HepG2 (cell line): ENCODE results near the gene RPLP2. TPM values are rescaled to one million over a fixed set of nuclear protein-coding genes. Genes with fewer than 3 reads are reported as not detected.

Source experiments
- ATAC-seq: fragments of 200-7000 bp; cut with Tn5 transposase; 3 replicates; pipeline ENCODE4 v1.9.1; 2020; ENCODE audit warnings: mild to moderate bottlenecking, moderate library complexity
- BruUV-seq: library from RNA; stranded (reverse); fragments of 400-500 nt; replicated peaks from 2 replicates; lab custom pipeline; 2021; lab: Mats Ljungman, UMichigan
- CTCF ChIA-PET: fragments of 300-600 bp; formaldehyde crosslinking; extraction: SDS; loops from one replicate; lab custom pipeline; 2021; ENCODE audit warnings: low total read pairs, inconsistent platforms, low intra/inter-chr PET ratio; lab: Yijun Ruan, JAX
- POLR2A ChIA-PET: fragments of 350-600 bp; sonication (Branson Sonifier 250); formaldehyde crosslinking; loops from one replicate; lab custom pipeline; 2020; ENCODE audit warnings: antibody characterized with exemption, inconsistent platforms; lab: Yijun Ruan, JAX
- DNase-seq: peaks from one replicate; pipeline ENCODE4 v3.0.0-alpha.2; 2015; ENCODE audit warnings: low spot score
- FAIRE-seq: peaks from 3 replicates; lab custom pipeline; 2011; peaks lifted over from hg19 to GRCh38; lab: Jason Lieb, UNC
- H2AFZ ChIP-seq: one replicate; pipeline ENCODE4 v1.6.1; 2011; ENCODE audit warnings: low read length, inconsistent platforms
- H3K27ac ChIP-seq: fragments of 300-600 bp; 3 replicates; pipeline ENCODE4 v1.8.0; 2011; ENCODE audit warnings: mixed run types, mild to moderate bottlenecking, mixed read lengths, low read length, inconsistent platforms; ENCODE audit not compliant: insufficient read depth; ENCODE audit errors: extremely low read length
- H3K27me3 ChIP-seq, 2 experiments: fragments of 200-600 bp in 1 of 2; 2 replicates in 1 of 2; 3 replicates in 1 of 2; pipeline versions ENCODE4 v1.6.0 to v1.8.0; 2011; ENCODE audit warnings: low read length in 2 of 2, mild to moderate bottlenecking in 2 of 2, moderate library complexity in 2 of 2, inconsistent platforms in 1 of 2; ENCODE audit not compliant: insufficient read depth in 2 of 2, control insufficient read depth in 1 of 2
- H3K36me3 ChIP-seq, 2 experiments: fragments of 200-600 bp in 1 of 2; replicated peaks in 1 of 2; 2 replicates in 1 of 2; 3 replicates in 1 of 2; pipeline versions ENCODE4 v1.5.1 to v1.8.0; 2011; ENCODE audit warnings: low read length in 2 of 2, inconsistent platforms in 1 of 2; ENCODE audit not compliant: insufficient read depth in 2 of 2, control insufficient read depth in 1 of 2
- H3K4me1 ChIP-seq: 2 replicates; pipeline ENCODE4 v1.5.1; 2012; ENCODE audit warnings: low read length, inconsistent platforms; ENCODE audit not compliant: insufficient read depth
- H3K4me2 ChIP-seq: 2 replicates; pipeline ENCODE4 v1.6.0; 2011; ENCODE audit warnings: low read depth, low read length, inconsistent platforms
- H3K4me3 ChIP-seq, 3 experiments: fragments of 200-600 bp in 1 of 3; sonication (generic), shearing (Covaris generic) in 1 of 3; replicated peaks in 1 of 3; 2 replicates each; pipeline ENCODE4 v1.5.1; 2011 to 2016; ENCODE audit warnings: low read length in 3 of 3, inconsistent platforms in 2 of 3, low read depth in 2 of 3, mild to moderate bottlenecking in 2 of 3, control low read depth in 1 of 3, mixed read lengths in 1 of 3; ENCODE audit not compliant: insufficient read depth in 1 of 3
- H3K79me2 ChIP-seq: one replicate; pipeline ENCODE4 v1.6.1; 2011; ENCODE audit warnings: low read length, inconsistent platforms; ENCODE audit not compliant: insufficient read depth
- H3K9ac ChIP-seq: 2 replicates; pipeline ENCODE4 v1.6.0; 2011; ENCODE audit warnings: mild to moderate bottlenecking, low read depth, low read length, inconsistent platforms; ENCODE audit not compliant: insufficient read depth
- H3K9me3 ChIP-seq: 2 replicates; pipeline ENCODE4 v1.5.1; 2012; ENCODE audit warnings: mild to moderate bottlenecking, low read length
- H4K20me1 ChIP-seq: 2 replicates; pipeline ENCODE4 v1.6.0; 2011; ENCODE audit warnings: inconsistent platforms, mild to moderate bottlenecking, low read length, moderate library complexity; ENCODE audit not compliant: insufficient read depth
- AGO2 ChIP-seq: fragments of 200-400 bp; formaldehyde crosslinking; optimal IDR thresholded peaks from 2 replicates; pipeline ENCODE3; 2017; ENCODE audit warnings: mild to moderate bottlenecking, low read depth, low read length, moderate library complexity
- CEBPG ChIP-seq: IDR thresholded peaks from 2 replicates; pipeline ENCODE4 v1.6.1; 2016
- FOXA1 ChIP-seq, 2 experiments: fragments of 450-650 bp in 1 of 2; sonication (generic) in 1 of 2; formaldehyde crosslinking in 1 of 2; IDR thresholded peaks; 2 replicates each; pipeline versions ENCODE4 v1.4.0 to v1.6.1; 2016 to 2020; ENCODE audit warnings: missing genetic modification reagents in 1 of 2
- KDM1A ChIP-seq: IDR thresholded peaks from 2 replicates; pipeline ENCODE4 v1.6.1; 2016; ENCODE audit warnings: missing compliant biosample characterization
- NFRKB ChIP-seq: fragments of 450-650 bp; IDR thresholded peaks from 2 replicates; pipeline ENCODE4 v1.6.1; 2017
- ZNF274 ChIP-seq: sonication (generic); formaldehyde crosslinking; IDR thresholded peaks from 2 replicates; pipeline ENCODE4 v1.5.1; 2020; ENCODE audit warnings: mild to moderate bottlenecking, missing genetic modification reagents
- WGBS: methylation state at CpG from one replicate; pipeline ENCODE4 v1.1.6; 2017; ENCODE audit warnings: low lambda C conversion rate; 5-methylcytosine and 5-hydroxymethylcytosine counted together
- in situ Hi-C: cut with HindIII; loops from 2 replicates; pipeline ENCODE4 v1.10.0; 2017; ENCODE audit warnings: low pct_unique_long_range_greater_than_20kb; ENCODE audit not compliant: extremely low pct_ligation_motif_present
- intact Hi-C: fragments of 100-400 bp; cut with micrococcal nuclease; formaldehyde crosslinking; loops from one replicate; pipeline ENCODE4 v1.10.0; 2022; ENCODE audit not compliant: unreplicated experiment
- polyA plus RNA-seq, 8 experiments: library from polyadenylated mRNA; depleted of rRNA in 3 of 8; stranded (reverse) in 7 of 8; unstranded in 1 of 8; fragments of >200 nt; fragmentation: Illumina TruSeq in 4 of 8; extraction: Trizol in 4 of 8; gene quantifications; 2 replicates each; pipeline versions ENCODE4 v1.2.1 to v1.2.3, GENCODE V29; 2011 to 2016; ENCODE audit warnings: low read depth in 4 of 8, missing spikeins in 1 of 8, mixed read lengths in 1 of 8; ENCODE audit not compliant: insufficient read depth in 1 of 8
- total RNA-seq, 5 experiments: library from RNA; depleted of rRNA; stranded (reverse); fragments of >200 nt; fragmentation: Illumina TruSeq; extraction: Trizol; gene quantifications; 2 replicates each; pipeline ENCODE4 v1.2.3, GENCODE V29; 2016; ENCODE audit warnings: low read depth in 1 of 5
- TF ChIP-seq, protein P1 (sequence below): sonication (generic); formaldehyde crosslinking; IDR thresholded peaks from 2 replicates; pipeline ENCODE4 v1.5.1; 2020; ENCODE audit warnings: mild to moderate bottlenecking, missing genetic modification reagents, moderate library complexity
- TF ChIP-seq, protein P2 (sequence below): sonication (generic); formaldehyde crosslinking; IDR thresholded peaks from 2 replicates; pipeline ENCODE4 v1.8.0; 2022; ENCODE audit warnings: missing genetic modification reagents, mild to moderate bottlenecking, borderline replicate concordance

The RPLP2 gene
- total and polyA plus RNA-seq, 2 of the 13 experiments (the other 11 are each of a cell fraction or from before 2014, with no cell fraction given): 978 to 2,106 TPM

DNA sequence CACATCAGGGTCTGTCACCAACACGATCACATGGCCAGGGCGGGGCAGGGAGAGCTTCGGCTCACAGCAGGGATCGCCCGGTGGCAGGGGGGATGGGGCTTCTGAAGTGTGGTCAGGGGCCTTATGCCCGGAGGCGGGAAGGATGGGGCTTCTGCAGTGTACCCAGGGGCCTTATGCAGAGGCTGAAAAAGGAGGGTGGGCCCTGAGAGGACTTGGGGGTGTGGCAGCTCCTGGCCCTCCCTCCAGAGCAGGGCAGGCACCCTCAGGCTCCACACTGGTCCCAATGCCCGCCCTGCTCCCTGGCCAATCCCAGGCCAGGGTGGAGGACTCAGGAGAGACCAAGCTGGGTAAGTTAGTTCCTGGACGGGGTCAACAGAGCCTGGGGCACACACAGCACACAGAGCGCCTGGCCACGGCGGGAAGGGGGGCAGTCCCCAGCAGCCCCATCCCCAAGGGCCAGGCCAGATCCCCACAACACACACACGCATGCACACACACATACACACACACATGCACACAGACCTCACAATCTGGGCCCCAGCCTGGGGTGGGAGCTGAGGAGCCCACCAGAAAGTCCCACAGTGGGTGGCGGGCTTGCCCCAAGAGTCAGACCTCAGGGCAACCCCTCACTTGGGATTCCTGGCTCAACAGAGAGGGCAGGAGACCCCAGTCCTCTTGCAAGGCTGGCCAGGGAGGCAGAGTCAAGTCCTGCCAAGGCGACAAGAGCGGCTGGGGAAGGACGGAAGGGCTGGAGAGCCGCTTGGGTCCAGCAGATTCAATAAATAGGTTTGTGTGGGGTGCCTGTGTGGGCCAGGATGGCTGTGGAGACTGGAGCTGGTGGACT lies 18.8 kb upstream of the RPLP2 start (continued):
- TF ChIP-seq, protein P1, sequence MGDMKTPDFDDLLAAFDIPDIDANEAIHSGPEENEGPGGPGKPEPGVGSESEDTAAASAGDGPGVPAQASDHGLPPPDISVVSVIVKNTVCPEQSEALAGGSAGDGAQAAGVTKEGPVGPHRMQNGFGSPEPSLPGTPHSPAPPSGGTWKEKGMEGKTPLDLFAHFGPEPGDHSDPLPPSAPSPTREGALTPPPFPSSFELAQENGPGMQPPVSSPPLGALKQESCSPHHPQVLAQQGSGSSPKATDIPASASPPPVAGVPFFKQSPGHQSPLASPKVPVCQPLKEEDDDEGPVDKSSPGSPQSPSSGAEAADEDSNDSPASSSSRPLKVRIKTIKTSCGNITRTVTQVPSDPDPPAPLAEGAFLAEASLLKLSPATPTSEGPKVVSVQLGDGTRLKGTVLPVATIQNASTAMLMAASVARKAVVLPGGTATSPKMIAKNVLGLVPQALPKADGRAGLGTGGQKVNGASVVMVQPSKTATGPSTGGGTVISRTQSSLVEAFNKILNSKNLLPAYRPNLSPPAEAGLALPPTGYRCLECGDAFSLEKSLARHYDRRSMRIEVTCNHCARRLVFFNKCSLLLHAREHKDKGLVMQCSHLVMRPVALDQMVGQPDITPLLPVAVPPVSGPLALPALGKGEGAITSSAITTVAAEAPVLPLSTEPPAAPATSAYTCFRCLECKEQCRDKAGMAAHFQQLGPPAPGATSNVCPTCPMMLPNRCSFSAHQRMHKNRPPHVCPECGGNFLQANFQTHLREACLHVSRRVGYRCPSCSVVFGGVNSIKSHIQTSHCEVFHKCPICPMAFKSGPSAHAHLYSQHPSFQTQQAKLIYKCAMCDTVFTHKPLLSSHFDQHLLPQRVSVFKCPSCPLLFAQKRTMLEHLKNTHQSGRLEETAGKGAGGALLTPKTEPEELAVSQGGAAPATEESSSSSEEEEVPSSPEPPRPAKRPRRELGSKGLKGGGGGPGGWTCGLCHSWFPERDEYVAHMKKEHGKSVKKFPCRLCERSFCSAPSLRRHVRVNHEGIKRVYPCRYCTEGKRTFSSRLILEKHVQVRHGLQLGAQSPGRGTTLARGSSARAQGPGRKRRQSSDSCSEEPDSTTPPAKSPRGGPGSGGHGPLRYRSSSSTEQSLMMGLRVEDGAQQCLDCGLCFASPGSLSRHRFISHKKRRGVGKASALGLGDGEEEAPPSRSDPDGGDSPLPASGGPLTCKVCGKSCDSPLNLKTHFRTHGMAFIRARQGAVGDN (CRISPR knock-in tag): 0 out of 2 replicates have a peak, but pooled peaks have one; percentile 7

DNA sequence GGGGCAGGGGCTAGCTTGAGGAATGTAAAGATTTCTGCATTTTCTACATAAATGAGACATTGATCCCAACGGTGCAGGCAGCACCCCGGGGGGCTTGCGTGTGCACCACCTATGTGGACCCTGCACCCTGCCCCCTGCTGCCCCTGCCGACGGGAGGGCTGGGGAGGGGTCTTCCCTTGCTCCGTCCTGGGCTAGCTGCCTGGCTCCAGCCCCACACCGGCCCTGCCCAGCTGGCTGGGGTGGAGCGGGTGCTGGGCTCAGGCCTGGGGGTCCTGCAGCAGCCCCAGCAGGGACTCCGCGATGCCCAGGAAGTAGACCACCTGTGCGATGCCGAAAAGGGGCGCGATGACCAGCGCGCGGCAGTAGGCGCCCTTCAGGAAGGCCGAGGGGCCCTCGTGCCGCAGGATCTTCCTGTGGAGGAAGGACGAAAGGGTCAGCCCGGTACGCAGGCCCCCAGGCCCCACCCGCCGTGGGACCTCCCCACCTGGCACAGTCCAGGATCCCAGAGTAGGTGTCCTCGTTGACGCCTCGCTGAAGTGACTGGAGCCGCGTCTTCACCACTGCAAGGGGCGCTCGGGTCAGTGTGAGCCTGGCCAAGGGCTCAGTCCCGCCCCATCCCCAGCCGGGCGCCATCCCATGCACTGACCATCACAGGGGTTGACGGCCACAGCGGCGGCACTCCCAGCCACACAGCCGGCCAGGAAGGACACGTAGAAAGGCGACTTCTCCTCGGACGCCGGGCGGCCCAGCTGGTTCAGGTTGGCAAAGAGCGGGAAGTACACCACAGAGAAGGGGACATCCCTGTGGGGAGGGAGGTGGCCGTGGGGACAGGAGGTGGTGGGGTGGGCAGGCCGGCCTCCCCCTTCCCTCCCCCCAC lies 17.9 kb upstream of the RPLP2 start:
- Histone ChIP-seq H2AFZ (no peak overlapping the region), H3K4me1 (peaks cover 21% of the 10 kb centered on the region), H3K27me3 (peaks cover 0 to 2% of the 10 kb centered on the region in 2 experiments; a peak in 2 of 5 replicates), H3K27ac (no peak overlapping the region), H3K4me2 (no peak overlapping the region), H4K20me1 (no peaks in the 10 kb centered on the region), H3K9me3 (no peaks in the 10 kb centered on the region), H3K79me2 (peaks cover 4% of the 10 kb centered on the region), H3K4me3 (no peak overlapping the region), H3K36me3 (no peaks in the 10 kb centered on the region; a peak in 1 of 5 replicates), H3K9ac (no peak overlapping the region)
- BruUV-seq: TSS peak; percentile 32
- ChIA-PET POLR2A (no interaction called here), CTCF (no interaction called here)
- intact Hi-C loops (no loop called here), in situ Hi-C loops (no loop called here)
- ATAC-seq (no peak), FAIRE-seq (no peak), DNase-seq (no peak)
- TF ChIP-seq AGO2 (peak; percentile 50), CEBPG (CRISPR knock-in tag) (no peak), FOXA1 (IDR thresholded peaks at IDR 0.05) (no peak), FOXA1 (CRISPR knock-in tag; IDR thresholded peaks at IDR 0.05) (no peak), ZNF274 (CRISPR knock-in tag) (no peak), KDM1A (CRISPR knock-in tag) (no peak), NFRKB (no peak)
- TF ChIP-seq, protein P2, sequence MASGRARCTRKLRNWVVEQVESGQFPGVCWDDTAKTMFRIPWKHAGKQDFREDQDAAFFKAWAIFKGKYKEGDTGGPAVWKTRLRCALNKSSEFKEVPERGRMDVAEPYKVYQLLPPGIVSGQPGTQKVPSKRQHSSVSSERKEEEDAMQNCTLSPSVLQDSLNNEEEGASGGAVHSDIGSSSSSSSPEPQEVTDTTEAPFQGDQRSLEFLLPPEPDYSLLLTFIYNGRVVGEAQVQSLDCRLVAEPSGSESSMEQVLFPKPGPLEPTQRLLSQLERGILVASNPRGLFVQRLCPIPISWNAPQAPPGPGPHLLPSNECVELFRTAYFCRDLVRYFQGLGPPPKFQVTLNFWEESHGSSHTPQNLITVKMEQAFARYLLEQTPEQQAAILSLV (CRISPR knock-in tag): no peak
- WGBS: over 99% methylated on average over 18 of the region's 49 CpGs
